Gastroesophageal sphincter (tissue), 3 donors: ENCODE measurements around the gene MSS51.

Experiments
- POLR2A ChIP-seq, 2 donors: fragments of 450-650 bp; IDR thresholded peaks; one replicate each; pipeline ENCODE4 v1.6.1; 2017; ENCODE audit warnings: antibody characterized with exemption in 2 of 2, mild to moderate bottlenecking in 2 of 2, moderate library complexity in 1 of 2
- TF ChIP-seq, protein P1 (sequence below), 4 experiments: fragments of 200-600 bp in 2 of 4; fragments of 450-650 bp in 2 of 4; sonication (generic) in 1 of 4; IDR thresholded peaks; one replicate each; pipeline ENCODE4 v1.5.1; 2017 to 2019; ENCODE audit warnings: antibody characterized with exemption in 4 of 4, mild to moderate bottlenecking in 2 of 4, moderate library complexity in 2 of 4

DNA sequence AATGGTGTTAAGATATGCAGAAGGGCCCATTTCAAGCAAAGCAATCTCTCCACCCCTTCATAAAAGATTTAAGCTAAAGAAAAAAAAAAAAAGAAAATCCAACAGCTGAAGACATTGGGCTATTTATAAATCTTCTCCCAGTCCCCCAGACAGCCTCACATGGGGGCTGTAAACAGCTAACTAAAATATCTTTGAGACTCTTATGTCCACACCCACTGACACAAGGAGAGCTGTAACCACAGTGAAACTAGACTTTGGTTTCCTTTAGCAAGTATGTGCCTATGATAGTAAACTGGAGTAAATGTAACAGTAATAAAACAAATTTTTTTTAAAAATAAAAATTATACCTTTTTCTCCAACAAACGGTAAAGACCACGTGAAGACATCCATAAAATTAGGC is 33.8 kb upstream of the MSS51 start:
- no peak for TF ChIP-seq POLR2A (IDR thresholded peaks at IDR 0.05)
- TF ChIP-seq, protein P1, sequence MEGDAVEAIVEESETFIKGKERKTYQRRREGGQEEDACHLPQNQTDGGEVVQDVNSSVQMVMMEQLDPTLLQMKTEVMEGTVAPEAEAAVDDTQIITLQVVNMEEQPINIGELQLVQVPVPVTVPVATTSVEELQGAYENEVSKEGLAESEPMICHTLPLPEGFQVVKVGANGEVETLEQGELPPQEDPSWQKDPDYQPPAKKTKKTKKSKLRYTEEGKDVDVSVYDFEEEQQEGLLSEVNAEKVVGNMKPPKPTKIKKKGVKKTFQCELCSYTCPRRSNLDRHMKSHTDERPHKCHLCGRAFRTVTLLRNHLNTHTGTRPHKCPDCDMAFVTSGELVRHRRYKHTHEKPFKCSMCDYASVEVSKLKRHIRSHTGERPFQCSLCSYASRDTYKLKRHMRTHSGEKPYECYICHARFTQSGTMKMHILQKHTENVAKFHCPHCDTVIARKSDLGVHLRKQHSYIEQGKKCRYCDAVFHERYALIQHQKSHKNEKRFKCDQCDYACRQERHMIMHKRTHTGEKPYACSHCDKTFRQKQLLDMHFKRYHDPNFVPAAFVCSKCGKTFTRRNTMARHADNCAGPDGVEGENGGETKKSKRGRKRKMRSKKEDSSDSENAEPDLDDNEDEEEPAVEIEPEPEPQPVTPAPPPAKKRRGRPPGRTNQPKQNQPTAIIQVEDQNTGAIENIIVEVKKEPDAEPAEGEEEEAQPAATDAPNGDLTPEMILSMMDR (IDR thresholded peaks at IDR 0.05) = no peak
